Measurements from ENCODE around the gene ASPG. TPM values are rescaled to one million over a fixed set of nuclear protein-coding genes. Genes with fewer than 3 reads are reported as not detected.

ASPG gene
- total and polyA plus RNA-seq, 2 donors (not counting 3 experiments of a cell fraction or from before 2014, with no cell fraction given), result not detected

DNA sequence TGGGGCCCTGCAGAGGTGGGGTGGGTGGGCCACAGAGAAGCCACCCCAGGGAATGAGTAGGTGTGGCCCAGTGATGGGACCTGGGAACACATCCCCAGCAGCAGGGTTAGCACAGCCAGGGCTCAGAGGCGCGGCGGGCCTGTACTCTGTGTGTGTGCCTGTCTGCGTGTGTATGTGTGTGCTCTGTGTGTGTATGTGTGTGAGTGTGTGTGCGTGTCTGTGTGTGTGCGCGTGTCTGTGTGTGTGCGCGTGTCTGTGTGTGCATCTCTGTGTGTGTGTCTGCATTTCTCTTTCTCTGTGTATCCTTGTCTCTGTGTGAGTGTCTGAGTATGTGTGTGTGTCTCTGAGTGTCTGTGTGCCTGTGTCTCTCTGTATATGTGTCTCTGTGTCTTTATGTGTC is 79.0 kb downstream of the ASPG start:
- intact Hi-C loops (cut with micrococcal nuclease) (no loop called here), dilution Hi-C loops (cut with MboI; ENCODE audit: extremely low pct_ligation_motif_present, low sequenced_read_pairs) (no loop called here)
- CTCF ChIA-PET, result no interaction called here
- no peak overlapping the region for H3K9ac ChIP-seq (replicated peaks; ENCODE audit: extremely low read depth, insufficient read depth, low read length)
- H4K20me1 ChIP-seq (replicated peaks; ENCODE audit: control insufficient read depth, extremely low read depth, insufficient read depth, low read length), result no peaks in the 10 kb centered on the region
- no peak overlapping the region for H2AFZ ChIP-seq (ENCODE audit: low read depth, low read length)
- H3K4me1 ChIP-seq (ENCODE audit: control insufficient read depth, extremely low read depth, insufficient read depth, low read length), result no peaks in the 10 kb centered on the region
- H3K4me3 ChIP-seq (replicated peaks in 1 of 3; ENCODE audit: insufficient read depth in 1 of 3, low read depth in 1 of 3, low read length in 3 of 3), result no peak overlapping the region
- no peaks in the 10 kb centered on the region for H3K9me1 ChIP-seq (replicated peaks; ENCODE audit: control insufficient read depth, extremely low read depth, insufficient read depth, low read length)
- no peak for TF ChIP-seq POLR2A (IDR thresholded peaks at IDR 0.05; ENCODE audit: low read depth, low read length)
- no TSS peak for BruUV-seq (replicated peaks)
- no peaks in the 10 kb centered on the region for H3K9me3 ChIP-seq (replicated peaks; ENCODE audit: control insufficient read depth, insufficient read depth, low read length)
- H3K36me3 ChIP-seq (ENCODE audit: control insufficient read depth in 2 of 2, extremely low read depth in 1 of 2, insufficient read depth in 2 of 2, low read length in 2 of 2), result no peaks in the 10 kb centered on the region
- no peak for FAIRE-seq
- H3K4me2 ChIP-seq (ENCODE audit: insufficient read depth, low read length), result no peak overlapping the region
- no peaks in the 10 kb centered on the region for H3K79me2 ChIP-seq (ENCODE audit: control insufficient read depth, insufficient read depth, low read length)
- no peak overlapping the region for H3K27ac ChIP-seq (ENCODE audit: insufficient read depth, low read depth, low read length)
- no peaks in the 10 kb centered on the region for H3K27me3 ChIP-seq (ENCODE audit: control insufficient read depth in 2 of 2, insufficient read depth in 2 of 2, low read length in 2 of 2)
- DNase-seq (ENCODE audit: low read depth, low spot score), result no peak
- POLR2A ChIA-PET, result no interaction called here

MicroRNAs within 50 kb of the gene (microRNA counts, 767-probe panel; counts per million panel counts)
- microRNA hsa-miR-203, result 723 counts per million, percentile 96 among the panel's probes with 10 or more counts

Small RNA genes within 50 kb of the gene (microRNA-seq; reads per million reads assigned to microRNA genes)
- not detected for gene MIR203A (ENCODE audit: borderline number of aligned reads, borderline replicate concordance)
- gene MIR203B (ENCODE audit: borderline number of aligned reads, borderline replicate concordance), result not detected

Small RNA genes within 50 kb of the gene (small RNA-seq; reads per million reads assigned to genes)
- gene MIR203A (ENCODE audit: insufficient read depth, insufficient read length, low read depth, low replicate concordance), result 4.4 reads per million, percentile 32 among the genes with 10 or more reads in this experiment

Other genes starting within 250 kb of the ASPG start
- gene PPP1R13B, start 238.1 kb upstream of the ASPG start, total RNA-seq, result 29.3 and 30.0 TPM in 2 replicates
- gene PPP1R13B, start 238.1 kb upstream of the ASPG start, polyA plus RNA-seq, result 10.0 and 10.7 TPM in 2 replicates
- 0.83 and 1.4 TPM in 2 replicates for gene TDRD9, start 157.2 kb upstream of the ASPG start, total RNA-seq
- 0.52 and 0.57 TPM in 2 replicates for gene TDRD9, start 157.2 kb upstream of the ASPG start, polyA plus RNA-seq
- gene RD3L, start 143.2 kb upstream of the ASPG start, total RNA-seq, result not detected in 2 replicates
- gene RD3L, start 143.2 kb upstream of the ASPG start, polyA plus RNA-seq, result not detected in 2 replicates
- 9.5 and 10.7 TPM in 2 replicates for gene KIF26A, start 52.9 kb downstream of the ASPG start, total RNA-seq
- 3.6 and 5.1 TPM in 2 replicates for gene KIF26A, start 52.9 kb downstream of the ASPG start, polyA plus RNA-seq

Measured in endothelial cell of umbilical vein (primary cell).